HL-60 (cell line): Measurements from ENCODE around the gene ZNF891.

Experiments
- DNase-seq, 2 experiments: peaks; one replicate each; pipeline ENCODE4 v3.0.0-alpha.2; 2010 to 2020; ENCODE audit warnings: low read depth in 1 of 2, low spot score in 1 of 2
- H3K27ac ChIP-seq: fragments of 250-450 bp; sonication (Bioruptor Pico); replicated peaks from 2 replicates; pipeline ENCODE4 v1.5.1; 2020; ENCODE audit warnings: mild to moderate bottlenecking, moderate library complexity
- H3K27me3 ChIP-seq: fragments of 250-450 bp; sonication (Bioruptor Pico); 2 replicates; pipeline ENCODE4 v1.5.1; 2021; ENCODE audit warnings: mild to moderate bottlenecking, moderate library complexity; ENCODE audit not compliant: insufficient read depth, poor library complexity, severe bottlenecking
- H3K4me3 ChIP-seq: replicated peaks from 2 replicates; pipeline ENCODE4 v1.5.1; 2011; ENCODE audit warnings: mild to moderate bottlenecking, control low read depth, low read length; ENCODE audit not compliant: insufficient read depth
- CTCF ChIP-seq: IDR thresholded peaks from one replicate; pipeline ENCODE4 v1.5.1; 2011; ENCODE audit warnings: low read length, control low read depth, inconsistent platforms; ENCODE audit not compliant: insufficient read depth
- GABPA ChIP-seq: IDR thresholded peaks from 2 replicates; pipeline ENCODE4 v1.6.1; 2012; ENCODE audit warnings: low read depth
- POLR2AphosphoS5 ChIP-seq: IDR thresholded peaks from 2 replicates; pipeline ENCODE4 v1.6.1; 2012; ENCODE audit warnings: low read depth
- SPI1 ChIP-seq: IDR thresholded peaks from 2 replicates; pipeline ENCODE4 v1.6.1; 2012; ENCODE audit warnings: low read depth, mild to moderate bottlenecking, borderline replicate concordance

ZNF891 gene

GRCh38 chr12:133058203-133059113 is 71.6 kb downstream of the ZNF891 start:
- Histone ChIP-seq H3K4me3 (no peak overlapping the region), H3K27me3 (no peaks in the 10 kb centered on the region), H3K27ac (no peak overlapping the region)
- DNase-seq = no peak
- no peak for TF ChIP-seq SPI1
- no peak for TF ChIP-seq GABPA

- no peak overlapping the region for H3K4me3 ChIP-seq
- no peak for DNase-seq
- no peak overlapping the region for H3K27ac ChIP-seq
- no peak for TF ChIP-seq CTCF
- no peak for TF ChIP-seq GABPA
- no peak; the same call in 1 of the 2 replicates for TF ChIP-seq POLR2AphosphoS5
- TF ChIP-seq SPI1 = no peak
- H3K27me3 ChIP-seq = no peaks in the 10 kb centered on the region
Observed at GRCh38 chr12:133057446-133057845, 72.6 kb downstream of the ZNF891 start.
